ENCODE data around the gene XDH. TPM values are rescaled to one million over a fixed set of nuclear protein-coding genes. Genes with fewer than 3 reads are reported as not detected.

Gene XDH
- total RNA-seq, 1 experiment from 2014 or later: 47.5 TPM

DNA sequence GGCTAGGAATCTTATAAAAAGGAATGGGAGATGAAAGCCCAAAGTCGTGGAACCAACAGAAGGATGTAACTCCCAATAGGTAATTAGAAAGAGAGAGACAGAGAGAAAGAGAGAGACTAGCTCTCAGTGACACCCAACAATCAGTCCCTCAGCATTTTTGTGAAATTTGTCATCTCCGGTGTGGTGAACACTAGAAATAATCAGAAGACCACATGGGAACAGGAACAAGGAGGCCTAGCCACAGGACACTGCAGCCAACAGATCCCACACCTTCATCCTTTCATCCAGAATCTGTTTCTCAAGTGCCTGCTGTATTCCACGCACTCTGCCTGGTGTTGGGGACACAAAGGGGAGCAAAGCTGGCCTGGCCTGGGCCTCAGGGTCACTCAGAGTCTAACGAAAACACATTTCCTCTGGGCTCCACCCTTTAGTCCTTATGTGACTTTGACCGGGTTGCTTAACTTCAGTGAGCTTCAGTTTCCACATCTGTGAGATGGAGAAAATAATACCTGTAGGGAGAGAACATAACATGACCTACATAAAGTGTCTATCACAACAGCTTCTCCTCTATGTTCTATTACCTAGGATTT, 127.5 kb downstream of the XDH start:
- ChIA-PET POLR2A (no interaction called here), CTCF (interaction anchor here (0.5 to 1.1 kb wide), 3 partner anchors 25 to 575 kb away, joined by 3 to 5 read pairs (median 4); no protein-coding TSS in a partner anchor)
- BruUV-seq (replicated peaks): no TSS peak
- peaks cover 14% of the 10 kb centered on the region for H3K9me3 Mint-ChIP-seq (ENCODE audit: unreplicated experiment)
- no peaks in the 10 kb centered on the region for H3K36me3 Mint-ChIP-seq (ENCODE audit: insufficient read depth, unreplicated experiment)
- no peak overlapping the region for H3K27ac Mint-ChIP-seq (ENCODE audit: low read depth, unreplicated experiment)
- DNase-seq (ENCODE audit: unreplicated experiment): no peak
- no peak overlapping the region for H3K4me3 Mint-ChIP-seq (ENCODE audit: unreplicated experiment)
- intact Hi-C loops (cut with micrococcal nuclease): no loop called here
- TF ChIP-seq, protein P1, sequence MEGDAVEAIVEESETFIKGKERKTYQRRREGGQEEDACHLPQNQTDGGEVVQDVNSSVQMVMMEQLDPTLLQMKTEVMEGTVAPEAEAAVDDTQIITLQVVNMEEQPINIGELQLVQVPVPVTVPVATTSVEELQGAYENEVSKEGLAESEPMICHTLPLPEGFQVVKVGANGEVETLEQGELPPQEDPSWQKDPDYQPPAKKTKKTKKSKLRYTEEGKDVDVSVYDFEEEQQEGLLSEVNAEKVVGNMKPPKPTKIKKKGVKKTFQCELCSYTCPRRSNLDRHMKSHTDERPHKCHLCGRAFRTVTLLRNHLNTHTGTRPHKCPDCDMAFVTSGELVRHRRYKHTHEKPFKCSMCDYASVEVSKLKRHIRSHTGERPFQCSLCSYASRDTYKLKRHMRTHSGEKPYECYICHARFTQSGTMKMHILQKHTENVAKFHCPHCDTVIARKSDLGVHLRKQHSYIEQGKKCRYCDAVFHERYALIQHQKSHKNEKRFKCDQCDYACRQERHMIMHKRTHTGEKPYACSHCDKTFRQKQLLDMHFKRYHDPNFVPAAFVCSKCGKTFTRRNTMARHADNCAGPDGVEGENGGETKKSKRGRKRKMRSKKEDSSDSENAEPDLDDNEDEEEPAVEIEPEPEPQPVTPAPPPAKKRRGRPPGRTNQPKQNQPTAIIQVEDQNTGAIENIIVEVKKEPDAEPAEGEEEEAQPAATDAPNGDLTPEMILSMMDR (IDR thresholded peaks at IDR 0.05; ENCODE audit: unreplicated experiment): no peak
- H3K27me3 Mint-ChIP-seq (ENCODE audit: insufficient read depth, unreplicated experiment): no peaks in the 10 kb centered on the region
- peaks cover 6% of the 10 kb centered on the region for H3K4me1 Mint-ChIP-seq (ENCODE audit: insufficient read depth, unreplicated experiment)

- H3K9me3 Mint-ChIP-seq (ENCODE audit: unreplicated experiment): peaks cover 14% of the 10 kb centered on the region
- DNase-seq (ENCODE audit: unreplicated experiment): no peak
- CTCF ChIA-PET: interaction anchor here (0.6 to 1.1 kb wide), 3 partner anchors 24 to 237 kb away, joined by 3 to 4 read pairs (median 3); no protein-coding TSS in a partner anchor
- TF ChIP-seq, protein P1 (IDR thresholded peaks at IDR 0.05; ENCODE audit: unreplicated experiment): no peak
- BruUV-seq (replicated peaks): no TSS peak
- POLR2A ChIA-PET: no interaction called here
- no peaks in the 10 kb centered on the region for H3K27me3 Mint-ChIP-seq (ENCODE audit: insufficient read depth, unreplicated experiment)
- H3K4me1 Mint-ChIP-seq (ENCODE audit: insufficient read depth, unreplicated experiment): peaks cover 6% of the 10 kb centered on the region
- H3K4me3 Mint-ChIP-seq (ENCODE audit: unreplicated experiment): no peak overlapping the region
- H3K36me3 Mint-ChIP-seq (ENCODE audit: insufficient read depth, unreplicated experiment): no peaks in the 10 kb centered on the region
- intact Hi-C loops (cut with micrococcal nuclease): no loop called here
- H3K27ac Mint-ChIP-seq (ENCODE audit: low read depth, unreplicated experiment): no peak overlapping the region
Observed at GRCh38 chr2:31286230-31286629, 128.3 kb downstream of the XDH start.

Other genes starting within 250 kb of the XDH start
- not detected in 2 replicates for gene CAPN14, start 197.2 kb downstream of the XDH start, total RNA-seq (2022)
- gene EHD3, start 180.6 kb downstream of the XDH start, total RNA-seq (2022): 0.49 and 0.86 TPM in 2 replicates
- gene SRD5A2, start 166.2 kb upstream of the XDH start, total RNA-seq (2022): not detected in 2 replicates

All from MCF 10A (cell line).